Measurements from ENCODE around the gene LRBA.
"Not testable (repeated sequence)": the region's sequence is repeated elsewhere in the genome, so short reads cannot be mapped to it uniquely, and the experiment has no call there.

LRBA gene

DNA sequence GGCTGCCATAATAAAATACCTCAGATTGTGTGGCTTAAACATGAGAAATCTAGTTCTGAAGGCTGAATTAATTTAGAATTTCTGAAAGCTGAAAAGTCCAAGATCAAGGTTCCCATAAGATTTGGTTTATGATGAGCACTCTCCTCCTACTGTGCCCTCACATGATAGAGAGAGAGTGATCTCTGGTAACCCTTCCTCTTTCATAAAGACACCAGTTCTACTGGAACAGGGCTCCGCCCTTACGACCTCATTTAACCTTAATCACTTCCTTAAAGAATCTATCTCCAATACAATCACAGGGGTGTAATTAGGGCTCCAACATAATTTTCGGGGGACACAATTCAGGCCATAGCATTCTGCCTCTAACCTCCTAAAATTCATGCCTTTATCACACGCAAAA lies 627.1 kb downstream of the LRBA start:
- no peak for DNase-seq

- DNase-seq: not testable (repeated sequence)
Measured at GRCh38 chr4:150386415-150386814, 628.7 kb downstream of the LRBA start.

- no peak for DNase-seq
Measured at GRCh38 chr4:150385606-150386005, 629.5 kb downstream of the LRBA start.

DNA sequence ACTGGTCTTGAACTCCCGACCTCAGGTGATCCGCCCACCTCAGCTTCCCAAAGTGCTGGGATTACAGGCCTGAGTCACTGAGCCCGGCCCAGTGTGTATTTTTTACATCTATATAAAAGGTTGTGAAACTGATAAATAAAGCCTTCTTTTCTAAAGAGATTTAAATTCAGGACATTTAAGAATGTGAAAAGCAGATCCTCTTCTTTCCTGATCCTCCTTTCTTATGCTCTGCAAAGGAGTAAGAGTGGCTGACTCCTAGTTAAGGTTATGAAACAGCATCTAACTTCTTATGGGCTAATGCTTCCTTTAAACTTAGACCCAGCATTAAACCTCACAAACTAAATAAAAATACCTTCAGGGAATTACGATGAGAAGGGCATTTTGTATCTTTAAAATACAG lies 630.8 kb downstream of the LRBA start:
- no peak for DNase-seq

GRCh38 chr4:150382028-150382427 lies 633.1 kb downstream of the LRBA start:
- DNase-seq: no peak

GRCh38 chr4:150381609-150382008 lies 633.5 kb downstream of the LRBA start:
- DNase-seq: no peak

DNA sequence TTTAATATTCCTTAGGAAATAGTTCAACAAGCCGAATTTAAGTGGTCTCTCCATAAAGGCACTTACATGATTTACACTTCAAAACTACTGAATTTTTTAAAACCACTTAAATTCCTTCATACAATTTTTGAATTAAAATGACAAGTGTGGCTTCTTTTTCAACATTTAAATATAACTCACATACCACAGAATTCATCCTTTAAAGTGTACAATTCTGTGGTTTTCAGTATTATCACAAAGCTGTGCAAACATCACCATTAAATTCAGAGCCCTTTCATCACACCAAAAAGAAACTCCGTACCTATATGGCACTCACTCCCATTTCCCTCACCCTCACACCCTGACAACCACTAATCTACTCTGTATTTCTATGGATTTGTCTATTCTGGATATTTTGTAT lies 634.0 kb downstream of the LRBA start:
- no peak for DNase-seq

- no peak for DNase-seq
Measured at GRCh38 chr4:150379454-150379853, 635.6 kb downstream of the LRBA start.

GRCh38 chr4:150375025-150375424 lies 640.1 kb downstream of the LRBA start:
- DNase-seq: no peak

DNA sequence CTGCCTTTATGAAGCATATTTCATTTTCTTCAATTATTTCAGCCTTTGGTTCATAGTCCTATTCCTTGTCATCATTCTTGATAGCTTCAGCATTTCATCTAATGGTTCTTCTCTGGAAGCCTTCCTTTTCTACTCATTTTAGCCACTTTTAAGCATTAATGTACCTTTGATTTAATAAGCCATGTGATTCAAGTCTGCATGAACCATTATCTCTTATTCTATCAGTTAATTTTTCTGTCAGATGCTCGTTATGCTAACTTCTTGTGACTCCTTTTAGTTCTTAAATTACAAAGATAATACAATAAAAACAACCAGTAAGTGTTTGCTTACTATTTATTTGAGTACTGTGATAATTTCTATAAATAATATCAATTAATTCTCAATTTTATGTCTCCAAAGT lies 643.2 kb downstream of the LRBA start:
- DNase-seq: no peak

DNA sequence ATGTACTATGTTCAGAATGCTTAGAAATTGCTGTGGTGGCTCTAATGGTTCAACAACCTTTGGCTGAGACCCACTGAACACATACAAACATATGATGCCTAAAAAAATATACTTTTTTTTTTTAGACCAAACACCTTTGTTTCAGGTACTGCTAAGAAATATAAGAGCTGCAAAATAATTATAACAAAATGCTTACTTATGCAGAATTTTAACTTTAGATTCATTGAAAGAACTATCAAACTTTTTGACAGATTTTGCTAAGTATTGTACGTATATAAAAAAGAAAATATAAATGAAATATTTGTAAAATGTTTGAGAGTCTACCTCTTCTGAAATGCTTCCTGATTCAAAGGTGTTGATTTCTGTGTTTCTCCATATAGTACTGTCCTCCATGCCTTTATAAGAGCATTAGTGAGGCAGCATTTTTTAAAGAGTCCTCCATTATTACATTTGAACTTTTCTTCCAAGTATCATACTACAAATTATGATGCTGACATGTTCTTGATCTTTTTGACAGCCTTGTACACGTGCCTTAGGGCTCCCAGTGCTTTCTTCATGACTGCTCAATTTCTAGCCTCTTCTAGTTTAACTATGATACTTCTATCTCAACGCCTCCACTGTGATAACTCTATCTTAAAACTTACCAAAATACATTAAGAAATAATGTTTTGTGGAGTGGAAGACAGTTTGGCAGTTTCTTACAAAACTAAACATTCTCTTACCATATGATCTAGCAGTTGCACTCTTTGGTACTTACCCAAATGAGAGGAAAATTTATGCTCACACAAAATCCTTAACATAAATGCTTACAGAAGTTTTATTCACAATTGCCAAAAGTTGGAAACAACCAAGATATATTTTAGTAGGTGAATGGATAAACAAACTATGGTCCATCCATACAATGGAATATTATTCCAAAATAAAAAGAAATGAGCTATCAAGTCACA lies 645.4 kb downstream of the LRBA start:
- DNase-seq: no peak

GRCh38 chr4:150368667-150369066 lies 646.4 kb downstream of the LRBA start:
- DNase-seq: no peak

DNA sequence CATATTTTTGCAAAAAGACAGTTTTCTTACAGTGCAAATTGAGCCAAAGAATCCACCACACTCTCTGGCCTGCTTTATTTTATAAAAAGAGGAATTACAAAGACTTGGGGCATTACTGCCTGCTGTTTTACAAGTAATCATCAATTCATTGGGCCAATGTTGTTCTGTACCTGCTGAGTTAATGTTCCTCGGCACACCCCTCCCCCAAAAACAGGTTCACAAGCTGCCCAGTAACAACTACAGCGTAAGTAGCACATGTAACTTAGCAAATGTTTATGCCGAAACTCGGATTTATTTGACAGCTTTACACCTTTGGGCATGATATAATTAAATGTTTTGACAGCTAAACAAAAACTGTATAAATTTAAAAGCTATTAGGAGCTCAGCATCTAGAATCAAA lies 647.8 kb downstream of the LRBA start:
- DNase-seq: no peak

- DNase-seq: no peak
Measured at GRCh38 chr4:150366487-150366999, 648.5 kb downstream of the LRBA start.

- no peak for DNase-seq
Measured at GRCh38 chr4:150363721-150364688, 651.1 kb downstream of the LRBA start.

DNA sequence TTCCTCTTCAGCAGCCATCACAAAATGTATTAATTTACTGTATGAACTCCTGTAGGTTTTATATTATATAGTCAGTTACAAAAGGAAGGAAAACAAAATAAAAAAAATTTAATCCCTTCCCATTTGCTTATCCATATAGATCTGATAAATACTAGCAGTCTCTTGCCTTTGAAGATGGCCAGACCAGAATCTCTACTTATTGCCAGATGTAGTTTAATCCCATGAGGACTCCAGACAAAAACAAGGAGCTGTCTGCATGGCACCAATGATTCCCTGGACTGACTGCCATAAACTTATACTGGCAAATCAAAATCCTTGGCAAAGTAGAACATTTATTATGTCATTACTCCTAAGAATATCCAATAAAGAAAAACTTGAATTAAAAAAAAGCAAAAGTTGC lies 656.4 kb downstream of the LRBA start:
- no peak for DNase-seq

DNA sequence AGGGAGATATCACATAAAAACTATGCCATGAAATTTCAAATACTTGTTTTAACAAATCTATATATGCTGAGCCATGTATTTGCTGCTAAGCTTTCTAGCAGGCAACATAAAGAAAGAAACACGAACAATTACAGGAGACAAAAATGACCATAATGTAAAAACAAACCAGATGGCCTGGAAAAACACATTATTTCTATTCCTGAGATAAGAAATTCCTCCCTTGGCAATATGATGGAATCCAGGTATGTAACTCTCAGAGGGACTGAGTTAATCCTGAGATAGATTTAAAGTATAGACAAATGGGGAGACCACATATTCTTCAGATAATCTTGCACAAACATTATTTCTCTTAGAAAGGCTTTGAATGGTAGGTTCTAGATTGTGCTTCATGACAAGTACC lies 657.3 kb downstream of the LRBA start:
- DNase-seq: no peak

DNA sequence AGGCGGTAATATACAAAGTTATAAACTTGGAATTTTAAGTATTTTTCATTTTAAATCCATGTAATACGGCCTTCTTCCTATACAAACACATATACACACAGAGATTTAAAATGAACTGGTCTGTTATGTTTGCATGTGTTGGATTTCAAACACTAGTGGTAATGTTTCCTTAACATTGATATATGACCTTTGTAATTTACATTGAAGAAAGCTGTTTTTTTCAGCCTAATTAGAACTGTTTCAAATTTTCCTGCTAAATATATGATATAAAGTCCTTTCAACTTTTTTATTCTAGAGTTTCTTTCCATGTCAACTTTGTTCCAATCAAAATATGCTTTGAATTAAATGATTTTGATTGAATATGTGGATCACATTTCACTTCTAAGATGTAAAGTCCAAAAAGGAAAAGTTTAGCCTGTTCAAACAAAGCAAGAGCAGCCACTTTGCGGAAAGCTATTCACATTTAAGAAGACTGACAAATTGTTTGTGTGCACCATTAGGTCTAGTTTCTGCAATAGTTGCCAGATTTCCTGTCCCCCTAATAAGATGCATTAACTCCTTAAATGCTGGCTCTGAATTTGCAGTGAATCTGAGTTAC lies 659.1 kb downstream of the LRBA start:
- DNase-seq: no peak

GRCh38 chr4:150355418-150355817 lies 659.7 kb downstream of the LRBA start:
- DNase-seq: no peak

GRCh38 chr4:150354214-150354796 lies 660.8 kb downstream of the LRBA start:
- DNase-seq: no peak

GRCh38 chr4:150348079-150348478 lies 667.0 kb downstream of the LRBA start:
- no peak for DNase-seq

- no peak for DNase-seq
Measured at GRCh38 chr4:150345207-150345744, 669.8 kb downstream of the LRBA start.
